ENCODE measurements around the gene CACYBP.
A peak's percentile ranks its signal among the peaks of the same experiment; 100 is the strongest.

Gene CACYBP

GRCh38 chr1:174975764-174976163 lies 24.0 kb upstream of the CACYBP start:
- no peak for DNase-seq

- no peak for DNase-seq
Observed at GRCh38 chr1:174976436-174977108, 23.2 kb upstream of the CACYBP start.

GRCh38 chr1:174982971-174983689 lies 16.6 kb upstream of the CACYBP start:
- DNase-seq, result no peak

- no peak for DNase-seq
Observed at GRCh38 chr1:174984952-174985351, 14.8 kb upstream of the CACYBP start.

- DNase-seq, result no peak
Observed at GRCh38 chr1:174988539-174988938, 11.2 kb upstream of the CACYBP start.

- no peak for DNase-seq
Observed at GRCh38 chr1:174988986-174989385, 10.8 kb upstream of the CACYBP start.

GRCh38 chr1:174989536-174990220 lies 10.1 kb upstream of the CACYBP start:
- no peak for DNase-seq

GRCh38 chr1:174990382-174990999 lies 9.3 kb upstream of the CACYBP start:
- DNase-seq, result peak; percentile 30

- DNase-seq, result no peak
Observed at GRCh38 chr1:174991473-174991872, 8.3 kb upstream of the CACYBP start.

- DNase-seq, result no peak
Observed at GRCh38 chr1:174995121-174995520, 4.6 kb upstream of the CACYBP start.

GRCh38 chr1:174995916-174996315 lies 3.8 kb upstream of the CACYBP start:
- no peak for DNase-seq

- DNase-seq, result no peak
Observed at GRCh38 chr1:174996476-174996875, 3.3 kb upstream of the CACYBP start.

GRCh38 chr1:174997041-174997440 lies 2.7 kb upstream of the CACYBP start:
- no peak for DNase-seq

GRCh38 chr1:174998569-174999215 lies 1.1 kb upstream of the CACYBP start:
- DNase-seq, result peak; percentile 21

- DNase-seq, result peak; percentile 89
Observed at GRCh38 chr1:174999216-174999935, 371 bp upstream of the CACYBP start.

- no peak for DNase-seq
Observed at GRCh38 chr1:175000697-175001187, 995 bp downstream of the CACYBP start.

- no peak for DNase-seq
Observed at GRCh38 chr1:175002910-175003517, 3.3 kb downstream of the CACYBP start.

- no peak for DNase-seq
Observed at GRCh38 chr1:175003521-175003920, 3.8 kb downstream of the CACYBP start.

GRCh38 chr1:175005085-175005783 lies 5.5 kb downstream of the CACYBP start:
- DNase-seq, result no peak

GRCh38 chr1:175009532-175009931 lies 9.8 kb downstream of the CACYBP start:
- DNase-seq, result no peak

- no peak for DNase-seq
Observed at GRCh38 chr1:175013445-175013844, 13.7 kb downstream of the CACYBP start.

Measured in NCI-H2029 (cell line).